ENCODE data around the gene PREX1.

DNA sequence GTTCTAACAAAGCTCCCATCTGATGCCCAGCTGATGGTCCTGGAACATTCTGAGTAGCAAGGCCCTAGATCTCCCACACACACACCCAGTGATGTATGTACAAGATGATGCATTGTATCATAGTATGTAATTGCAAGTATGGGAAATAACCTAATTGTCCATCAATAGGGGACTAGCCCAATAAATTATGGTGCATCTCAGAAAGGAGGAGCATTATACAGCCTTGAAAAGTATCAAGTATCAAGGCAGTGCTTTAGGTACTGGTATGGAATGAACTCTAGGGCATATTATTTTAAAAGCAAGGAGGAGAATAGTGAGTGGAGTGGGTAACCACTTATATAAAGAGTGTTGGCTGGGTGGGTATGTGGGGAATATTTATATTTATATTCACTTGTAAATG is 24.8 kb upstream of the PREX1 start:
- TF ChIP-seq CTCF (IDR thresholded peaks at IDR 0.05) (no peak), POLR2A (IDR thresholded peaks at IDR 0.05) (no peak), EP300 (IDR thresholded peaks at IDR 0.05) (no peak), POLR2AphosphoS5 (IDR thresholded peaks at IDR 0.05) (no peak)
